Glutamatergic neuron (in vitro differentiated cells): ENCODE measurements around the gene RHOH. TPM values are rescaled to one million over a fixed set of nuclear protein-coding genes. Genes with fewer than 3 reads are reported as not detected.

Experiments used
- DNase-seq: peaks from one replicate; pipeline ENCODE4 v3.0.0; 2022
- H3K27ac Mint-ChIP-seq: one replicate; pipeline ENCODE4 v1.8.0; 2020; ENCODE audit warnings: mild to moderate bottlenecking, mixed read lengths, inconsistent platforms; ENCODE audit not compliant: unreplicated experiment
- H3K27me3 Mint-ChIP-seq: one replicate; pipeline ENCODE4 v1.8.0; 2020; ENCODE audit warnings: mild to moderate bottlenecking, moderate library complexity, mixed read lengths, inconsistent platforms; ENCODE audit not compliant: unreplicated experiment
- H3K36me3 Mint-ChIP-seq: one replicate; pipeline ENCODE4 v1.8.0; 2020; ENCODE audit warnings: mild to moderate bottlenecking, mixed read lengths, inconsistent platforms; ENCODE audit not compliant: unreplicated experiment
- H3K4me1 Mint-ChIP-seq: one replicate; pipeline ENCODE4 v1.8.0; 2020; ENCODE audit warnings: mild to moderate bottlenecking, low read depth, mixed read lengths, inconsistent platforms; ENCODE audit not compliant: unreplicated experiment
- H3K4me3 Mint-ChIP-seq: one replicate; pipeline ENCODE4 v1.8.0; 2020; ENCODE audit warnings: mild to moderate bottlenecking, mixed read lengths, inconsistent platforms; ENCODE audit not compliant: unreplicated experiment
- H3K9me3 Mint-ChIP-seq: one replicate; pipeline ENCODE4 v1.8.0; 2020; ENCODE audit warnings: mild to moderate bottlenecking, moderate library complexity, mixed read lengths, inconsistent platforms; ENCODE audit not compliant: unreplicated experiment
- total RNA-seq: library from RNA; stranded (reverse); fragmentation: NEBNext Ultra II Directional; extraction: Animal tissue kit (Norgen Biotek cat#: 25700); gene quantifications from one replicate; pipeline ENCODE4 v1.2.1, GENCODE V29; 2021; ENCODE audit not compliant: unreplicated experiment
- TF ChIP-seq, protein P1 (sequence below): fragments of 200-600 bp; sonication (generic); IDR thresholded peaks from one replicate; pipeline ENCODE4 v1.5.0; 2021; ENCODE audit not compliant: partially characterized antibody, unreplicated experiment

RHOH gene
- total RNA-seq, 1 donor from 2014 or later: not detected

GRCh38 chr4:40221744-40222143 is 24.9 kb downstream of the RHOH start:
- no peaks in the 10 kb centered on the region for H3K27me3 Mint-ChIP-seq
- TF ChIP-seq, protein P1, sequence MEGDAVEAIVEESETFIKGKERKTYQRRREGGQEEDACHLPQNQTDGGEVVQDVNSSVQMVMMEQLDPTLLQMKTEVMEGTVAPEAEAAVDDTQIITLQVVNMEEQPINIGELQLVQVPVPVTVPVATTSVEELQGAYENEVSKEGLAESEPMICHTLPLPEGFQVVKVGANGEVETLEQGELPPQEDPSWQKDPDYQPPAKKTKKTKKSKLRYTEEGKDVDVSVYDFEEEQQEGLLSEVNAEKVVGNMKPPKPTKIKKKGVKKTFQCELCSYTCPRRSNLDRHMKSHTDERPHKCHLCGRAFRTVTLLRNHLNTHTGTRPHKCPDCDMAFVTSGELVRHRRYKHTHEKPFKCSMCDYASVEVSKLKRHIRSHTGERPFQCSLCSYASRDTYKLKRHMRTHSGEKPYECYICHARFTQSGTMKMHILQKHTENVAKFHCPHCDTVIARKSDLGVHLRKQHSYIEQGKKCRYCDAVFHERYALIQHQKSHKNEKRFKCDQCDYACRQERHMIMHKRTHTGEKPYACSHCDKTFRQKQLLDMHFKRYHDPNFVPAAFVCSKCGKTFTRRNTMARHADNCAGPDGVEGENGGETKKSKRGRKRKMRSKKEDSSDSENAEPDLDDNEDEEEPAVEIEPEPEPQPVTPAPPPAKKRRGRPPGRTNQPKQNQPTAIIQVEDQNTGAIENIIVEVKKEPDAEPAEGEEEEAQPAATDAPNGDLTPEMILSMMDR: no peak
- no peak overlapping the region for H3K27ac Mint-ChIP-seq
- no peak for DNase-seq
- peaks cover 11% of the 10 kb centered on the region for H3K36me3 Mint-ChIP-seq
- no peak overlapping the region for H3K4me3 Mint-ChIP-seq
- no peaks in the 10 kb centered on the region for H3K4me1 Mint-ChIP-seq
- H3K9me3 Mint-ChIP-seq: no peaks in the 10 kb centered on the region

DNA sequence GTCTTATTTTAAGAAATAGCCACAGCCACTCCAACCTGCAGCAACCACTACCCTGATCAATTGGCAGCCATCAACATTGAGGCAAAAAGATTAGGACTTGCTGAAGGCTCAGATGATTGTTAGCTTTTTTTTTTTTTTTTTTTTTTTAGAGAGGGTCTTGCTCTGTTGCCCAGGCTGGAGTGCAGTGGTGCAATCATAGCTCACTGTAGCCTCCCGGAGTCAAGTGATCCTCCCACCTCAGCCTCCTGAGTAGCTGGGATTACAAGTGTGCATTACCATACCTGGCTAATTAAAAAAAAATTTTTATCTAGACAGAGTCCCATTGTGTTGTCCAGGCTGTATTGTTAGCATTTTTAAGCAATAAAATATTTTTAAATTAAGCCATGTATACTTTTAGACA is 26.5 kb downstream of the RHOH start:
- Mint-ChIP-seq H3K4me1 (peaks cover 2% of the 10 kb centered on the region), H3K27me3 (no peaks in the 10 kb centered on the region), H3K27ac (no peak overlapping the region), H3K4me3 (no peak overlapping the region), H3K9me3 (no peaks in the 10 kb centered on the region), H3K36me3 (peaks cover 11% of the 10 kb centered on the region)
- TF ChIP-seq, protein P1: no peak
- no peak for DNase-seq

- Mint-ChIP-seq H3K27ac (no peak overlapping the region), H3K4me3 (no peak overlapping the region), H3K4me1 (peaks cover 2% of the 10 kb centered on the region), H3K36me3 (peaks cover 11% of the 10 kb centered on the region), H3K27me3 (no peaks in the 10 kb centered on the region), H3K9me3 (no peaks in the 10 kb centered on the region)
- DNase-seq: no peak
- TF ChIP-seq, protein P1: no peak
Observed at GRCh38 chr4:40224432-40224831, 27.6 kb downstream of the RHOH start.

DNA sequence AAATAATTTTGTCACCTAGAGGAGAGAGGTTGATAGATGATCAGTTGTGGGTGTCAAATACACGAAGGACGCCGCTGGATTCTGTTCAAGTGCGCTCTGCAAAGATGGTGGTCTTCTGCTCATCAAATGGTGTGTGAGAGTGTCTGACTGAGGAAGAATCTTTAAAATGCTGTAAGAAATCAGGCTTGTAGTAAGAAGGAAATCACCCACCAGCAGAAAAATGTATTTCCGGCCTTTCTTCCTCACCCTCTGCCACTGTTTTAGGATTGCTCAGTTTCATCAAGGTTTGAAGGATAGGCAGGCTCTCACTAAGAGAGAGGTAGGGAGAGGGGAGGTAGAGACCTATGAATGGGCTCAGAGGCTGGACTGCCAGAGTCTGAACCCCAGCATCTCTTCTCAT is 28.7 kb downstream of the RHOH start:
- H3K27ac Mint-ChIP-seq: no peak overlapping the region
- H3K4me3 Mint-ChIP-seq: no peak overlapping the region
- no peaks in the 10 kb centered on the region for H3K9me3 Mint-ChIP-seq
- peaks cover 11% of the 10 kb centered on the region for H3K36me3 Mint-ChIP-seq
- no peak for DNase-seq
- H3K27me3 Mint-ChIP-seq: no peaks in the 10 kb centered on the region
- TF ChIP-seq, protein P1: no peak
- H3K4me1 Mint-ChIP-seq: peaks cover 2% of the 10 kb centered on the region

DNA sequence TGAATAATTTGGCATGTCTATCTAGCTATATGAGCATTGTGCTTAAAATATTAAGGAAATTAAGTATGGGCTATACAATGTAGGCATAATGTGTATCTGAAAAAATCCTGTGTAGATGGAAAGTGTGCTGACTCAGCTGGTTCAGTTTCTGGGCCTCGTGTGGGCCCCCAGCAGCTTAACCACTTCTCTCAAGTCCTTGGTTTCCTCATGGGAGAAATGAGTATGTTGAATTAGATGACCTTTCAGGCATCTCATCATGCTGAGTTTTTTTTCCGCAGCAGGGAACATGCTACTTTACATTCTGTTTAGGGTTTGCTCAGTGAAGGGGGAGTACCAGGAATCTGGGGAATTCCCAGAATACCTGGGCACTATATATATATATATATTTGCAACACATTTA is 30.5 kb downstream of the RHOH start:
- Mint-ChIP-seq H3K4me3 (no peak overlapping the region), H3K9me3 (no peaks in the 10 kb centered on the region), H3K4me1 (peaks cover 2% of the 10 kb centered on the region), H3K27me3 (no peaks in the 10 kb centered on the region), H3K27ac (no peak overlapping the region), H3K36me3 (peaks cover 5% of the 10 kb centered on the region)
- TF ChIP-seq, protein P1: no peak
- DNase-seq: no peak
